ENCODE data around the gene ECHDC1. TPM values are rescaled to one million over a fixed set of nuclear protein-coding genes. Genes with fewer than 3 reads are reported as not detected.

Gene ECHDC1
- total RNA-seq, 1 experiment from 2014 or later = 60.0 TPM

DNA sequence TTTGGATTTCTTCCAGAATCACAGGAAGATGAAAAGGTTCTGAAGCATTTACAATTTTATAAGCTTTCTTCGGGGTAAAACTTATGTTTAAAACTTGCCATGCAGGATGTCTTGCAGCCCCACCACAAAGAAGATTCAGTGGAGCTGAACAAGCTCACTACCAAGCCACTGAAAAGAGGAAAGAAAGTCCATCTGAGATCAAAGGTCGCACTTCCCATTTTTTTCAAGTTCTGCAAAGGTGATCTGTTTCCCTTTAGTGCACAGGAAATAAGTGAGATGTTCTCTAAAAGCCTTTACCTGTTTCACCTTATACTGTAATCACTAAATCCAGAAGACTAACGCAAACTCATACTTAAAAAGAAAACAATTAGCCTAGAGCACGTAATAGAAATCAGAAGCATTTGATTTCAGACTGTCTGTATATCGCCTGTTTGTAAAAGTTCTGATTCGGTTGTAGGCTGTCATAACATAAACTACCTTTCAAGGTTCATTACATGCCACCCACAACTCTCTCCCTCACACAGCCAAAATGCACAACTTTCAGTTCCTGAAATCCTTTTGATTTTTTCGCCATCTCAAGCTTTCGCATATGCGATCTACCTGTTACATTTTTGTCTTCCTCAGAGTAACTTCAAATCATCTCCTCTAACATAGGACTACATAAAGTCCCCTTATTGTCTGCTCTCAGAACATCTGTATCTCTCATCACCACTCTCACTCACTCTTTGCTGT, 1.8 kb downstream of the ECHDC1 start:
- TF ChIP-seq ZBTB21 (CRISPR knock-in tag; IDR thresholded peaks at IDR 0.05; ENCODE audit: borderline replicate concordance) = no peak
- no peak for TF ChIP-seq NR3C1 (CRISPR knock-in tag; conservative IDR thresholded peaks at IDR 0.05; ENCODE audit: low read depth)
- no peak for TF ChIP-seq SMAD3 (CRISPR knock-in tag; IDR thresholded peaks at IDR 0.05; ENCODE audit: borderline replicate concordance)
- no peak for TF ChIP-seq ZNF232 (CRISPR knock-in tag; IDR thresholded peaks at IDR 0.05)
- TF ChIP-seq TEAD1 (CRISPR knock-in tag; IDR thresholded peaks at IDR 0.05) = no peak
- TF ChIP-seq, protein P1, sequence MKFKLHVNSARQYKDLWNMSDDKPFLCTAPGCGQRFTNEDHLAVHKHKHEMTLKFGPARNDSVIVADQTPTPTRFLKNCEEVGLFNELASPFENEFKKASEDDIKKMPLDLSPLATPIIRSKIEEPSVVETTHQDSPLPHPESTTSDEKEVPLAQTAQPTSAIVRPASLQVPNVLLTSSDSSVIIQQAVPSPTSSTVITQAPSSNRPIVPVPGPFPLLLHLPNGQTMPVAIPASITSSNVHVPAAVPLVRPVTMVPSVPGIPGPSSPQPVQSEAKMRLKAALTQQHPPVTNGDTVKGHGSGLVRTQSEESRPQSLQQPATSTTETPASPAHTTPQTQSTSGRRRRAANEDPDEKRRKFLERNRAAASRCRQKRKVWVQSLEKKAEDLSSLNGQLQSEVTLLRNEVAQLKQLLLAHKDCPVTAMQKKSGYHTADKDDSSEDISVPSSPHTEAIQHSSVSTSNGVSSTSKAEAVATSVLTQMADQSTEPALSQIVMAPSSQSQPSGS (CRISPR knock-in tag; IDR thresholded peaks at IDR 0.05; ENCODE audit: borderline replicate concordance, low read depth) = no peak
- TF ChIP-seq ZNF423 (CRISPR knock-in tag; IDR thresholded peaks at IDR 0.05) = no peak
- TF ChIP-seq, protein P2, sequence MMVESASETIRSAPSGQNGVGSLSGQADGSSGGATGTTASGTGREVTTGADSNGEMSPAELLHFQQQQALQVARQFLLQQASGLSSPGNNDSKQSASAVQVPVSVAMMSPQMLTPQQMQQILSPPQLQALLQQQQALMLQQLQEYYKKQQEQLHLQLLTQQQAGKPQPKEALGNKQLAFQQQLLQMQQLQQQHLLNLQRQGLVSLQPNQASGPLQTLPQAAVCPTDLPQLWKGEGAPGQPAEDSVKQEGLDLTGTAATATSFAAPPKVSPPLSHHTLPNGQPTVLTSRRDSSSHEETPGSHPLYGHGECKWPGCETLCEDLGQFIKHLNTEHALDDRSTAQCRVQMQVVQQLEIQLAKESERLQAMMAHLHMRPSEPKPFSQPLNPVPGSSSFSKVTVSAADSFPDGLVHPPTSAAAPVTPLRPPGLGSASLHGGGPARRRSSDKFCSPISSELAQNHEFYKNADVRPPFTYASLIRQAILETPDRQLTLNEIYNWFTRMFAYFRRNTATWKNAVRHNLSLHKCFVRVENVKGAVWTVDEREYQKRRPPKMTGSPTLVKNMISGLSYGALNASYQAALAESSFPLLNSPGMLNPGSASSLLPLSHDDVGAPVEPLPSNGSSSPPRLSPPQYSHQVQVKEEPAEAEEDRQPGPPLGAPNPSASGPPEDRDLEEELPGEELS (CRISPR knock-in tag; IDR thresholded peaks at IDR 0.05) = no peak
- no peak for TF ChIP-seq ATF1 (CRISPR knock-in tag; IDR thresholded peaks at IDR 0.05)
- no peak for TF ChIP-seq TCF7 (CRISPR knock-in tag; IDR thresholded peaks at IDR 0.05; ENCODE audit: low read depth)
- H3K4me1 Mint-ChIP-seq = peaks cover 27% of the 10 kb centered on the region
- H3K27me3 Mint-ChIP-seq (ENCODE audit: low read depth) = no peaks in the 10 kb centered on the region
- no peak for DNase-seq (ENCODE audit: low spot score)
- H3K4me3 Mint-ChIP-seq = no peak overlapping the region
- no peak for ATAC-seq
- H3K36me3 Mint-ChIP-seq = no peaks in the 10 kb centered on the region
- H3K9me3 Mint-ChIP-seq = peaks cover 3% of the 10 kb centered on the region
- ChIA-PET CTCF (interaction anchor here (0.6 to 1.1 kb wide), 5 partner anchors 75 to 175 kb away, joined by 3 to 7 read pairs (median 4); partner anchors contain the start of gene RNF146), POLR2A (interaction anchor here (0.6 kb wide), 1 partner anchor 51 kb away, joined by 3 read pairs; no protein-coding TSS in a partner anchor)
- H3K27ac Mint-ChIP-seq = no peak overlapping the region

DNA sequence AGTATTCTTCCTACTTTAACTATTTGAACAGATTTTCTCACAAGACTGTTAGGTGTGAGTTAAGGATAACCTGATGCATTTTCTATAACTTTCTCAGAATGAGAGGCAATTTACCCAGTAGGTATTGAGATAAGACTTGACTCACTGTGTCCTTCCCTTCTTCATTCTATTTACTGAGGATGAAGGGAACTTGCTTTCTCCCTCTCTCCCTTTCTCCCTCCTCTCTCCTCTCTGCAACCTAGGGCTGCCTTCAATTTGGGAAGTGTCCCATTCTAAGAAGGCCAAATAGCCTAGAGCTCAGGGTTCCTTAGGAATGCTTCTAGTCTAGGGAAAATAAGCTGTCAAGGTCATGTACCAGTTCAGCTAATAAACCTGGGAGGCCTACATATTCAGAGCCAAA, 3.2 kb downstream of the ECHDC1 start:
- Mint-ChIP-seq H3K4me3 (peak overlapping the region; percentile 21; the same call in 1 of the 2 replicates), H3K9me3 (no peaks in the 10 kb centered on the region), H3K27ac (peak overlapping the region; percentile 73; the same call in 1 of the 2 replicates), H3K36me3 (no peaks in the 10 kb centered on the region), H3K27me3 (ENCODE audit: low read depth) (no peaks in the 10 kb centered on the region), H3K4me1 (peaks cover 37% of the 10 kb centered on the region)
- DNase-seq (ENCODE audit: low spot score) (no peak), ATAC-seq (0 out of 2 replicates have a peak, but pooled peaks have one; percentile 4)
- ChIA-PET POLR2A (interaction anchor here (0.7 kb wide), 1 partner anchor 163 kb away, joined by 6 read pairs; no protein-coding TSS in a partner anchor), CTCF (interaction anchor here (1.1 kb wide), 1 partner anchor 176 kb away, joined by 6 read pairs; no protein-coding TSS in a partner anchor)
- TF ChIP-seq NFATC4 (CRISPR knock-in tag; IDR thresholded peaks at IDR 0.05) = no peak
- TF ChIP-seq, protein P3, sequence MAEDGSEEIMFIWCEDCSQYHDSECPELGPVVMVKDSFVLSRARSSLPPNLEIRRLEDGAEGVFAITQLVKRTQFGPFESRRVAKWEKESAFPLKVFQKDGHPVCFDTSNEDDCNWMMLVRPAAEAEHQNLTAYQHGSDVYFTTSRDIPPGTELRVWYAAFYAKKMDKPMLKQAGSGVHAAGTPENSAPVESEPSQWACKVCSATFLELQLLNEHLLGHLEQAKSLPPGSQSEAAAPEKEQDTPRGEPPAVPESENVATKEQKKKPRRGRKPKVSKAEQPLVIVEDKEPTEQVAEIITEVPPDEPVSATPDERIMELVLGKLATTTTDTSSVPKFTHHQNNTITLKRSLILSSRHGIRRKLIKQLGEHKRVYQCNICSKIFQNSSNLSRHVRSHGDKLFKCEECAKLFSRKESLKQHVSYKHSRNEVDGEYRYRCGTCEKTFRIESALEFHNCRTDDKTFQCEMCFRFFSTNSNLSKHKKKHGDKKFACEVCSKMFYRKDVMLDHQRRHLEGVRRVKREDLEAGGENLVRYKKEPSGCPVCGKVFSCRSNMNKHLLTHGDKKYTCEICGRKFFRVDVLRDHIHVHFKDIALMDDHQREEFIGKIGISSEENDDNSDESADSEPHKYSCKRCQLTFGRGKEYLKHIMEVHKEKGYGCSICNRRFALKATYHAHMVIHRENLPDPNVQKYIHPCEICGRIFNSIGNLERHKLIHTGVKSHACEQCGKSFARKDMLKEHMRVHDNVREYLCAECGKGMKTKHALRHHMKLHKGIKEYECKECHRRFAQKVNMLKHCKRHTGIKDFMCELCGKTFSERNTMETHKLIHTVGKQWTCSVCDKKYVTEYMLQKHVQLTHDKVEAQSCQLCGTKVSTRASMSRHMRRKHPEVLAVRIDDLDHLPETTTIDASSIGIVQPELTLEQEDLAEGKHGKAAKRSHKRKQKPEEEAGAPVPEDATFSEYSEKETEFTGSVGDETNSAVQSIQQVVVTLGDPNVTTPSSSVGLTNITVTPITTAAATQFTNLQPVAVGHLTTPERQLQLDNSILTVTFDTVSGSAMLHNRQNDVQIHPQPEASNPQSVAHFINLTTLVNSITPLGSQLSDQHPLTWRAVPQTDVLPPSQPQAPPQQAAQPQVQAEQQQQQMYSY (CRISPR knock-in tag; IDR thresholded peaks at IDR 0.05) = no peak
- TF ChIP-seq RORB (CRISPR knock-in tag; IDR thresholded peaks at IDR 0.05) = no peak
- TF ChIP-seq, protein P4, sequence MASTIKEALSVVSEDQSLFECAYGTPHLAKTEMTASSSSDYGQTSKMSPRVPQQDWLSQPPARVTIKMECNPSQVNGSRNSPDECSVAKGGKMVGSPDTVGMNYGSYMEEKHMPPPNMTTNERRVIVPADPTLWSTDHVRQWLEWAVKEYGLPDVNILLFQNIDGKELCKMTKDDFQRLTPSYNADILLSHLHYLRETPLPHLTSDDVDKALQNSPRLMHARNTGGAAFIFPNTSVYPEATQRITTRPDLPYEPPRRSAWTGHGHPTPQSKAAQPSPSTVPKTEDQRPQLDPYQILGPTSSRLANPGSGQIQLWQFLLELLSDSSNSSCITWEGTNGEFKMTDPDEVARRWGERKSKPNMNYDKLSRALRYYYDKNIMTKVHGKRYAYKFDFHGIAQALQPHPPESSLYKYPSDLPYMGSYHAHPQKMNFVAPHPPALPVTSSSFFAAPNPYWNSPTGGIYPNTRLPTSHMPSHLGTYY (CRISPR knock-in tag; IDR thresholded peaks at IDR 0.05) = no peak
- TF ChIP-seq, protein P5, sequence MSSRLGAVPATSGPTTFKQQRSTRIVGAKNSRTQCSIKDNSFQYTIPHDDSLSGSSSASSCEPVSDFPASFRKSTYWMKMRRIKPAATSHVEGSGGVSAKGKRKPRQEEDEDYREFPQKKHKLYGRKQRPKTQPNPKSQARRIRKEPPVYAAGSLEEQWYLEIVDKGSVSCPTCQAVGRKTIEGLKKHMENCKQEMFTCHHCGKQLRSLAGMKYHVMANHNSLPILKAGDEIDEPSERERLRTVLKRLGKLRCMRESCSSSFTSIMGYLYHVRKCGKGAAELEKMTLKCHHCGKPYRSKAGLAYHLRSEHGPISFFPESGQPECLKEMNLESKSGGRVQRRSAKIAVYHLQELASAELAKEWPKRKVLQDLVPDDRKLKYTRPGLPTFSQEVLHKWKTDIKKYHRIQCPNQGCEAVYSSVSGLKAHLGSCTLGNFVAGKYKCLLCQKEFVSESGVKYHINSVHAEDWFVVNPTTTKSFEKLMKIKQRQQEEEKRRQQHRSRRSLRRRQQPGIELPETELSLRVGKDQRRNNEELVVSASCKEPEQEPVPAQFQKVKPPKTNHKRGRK (CRISPR knock-in tag; IDR thresholded peaks at IDR 0.05; ENCODE audit: borderline replicate concordance) = no peak
- TF ChIP-seq HMGA2 (CRISPR knock-in tag; IDR thresholded peaks at IDR 0.05) = no peak
- no peak for TF ChIP-seq SP1 (CRISPR knock-in tag; conservative IDR thresholded peaks at IDR 0.05)
- TF ChIP-seq, protein P6, sequence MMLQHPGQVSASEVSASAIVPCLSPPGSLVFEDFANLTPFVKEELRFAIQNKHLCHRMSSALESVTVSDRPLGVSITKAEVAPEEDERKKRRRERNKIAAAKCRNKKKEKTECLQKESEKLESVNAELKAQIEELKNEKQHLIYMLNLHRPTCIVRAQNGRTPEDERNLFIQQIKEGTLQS (CRISPR knock-in tag; conservative IDR thresholded peaks at IDR 0.05) = no peak
- no peak for TF ChIP-seq KAT7 (CRISPR knock-in tag; IDR thresholded peaks at IDR 0.05; ENCODE audit: borderline replicate concordance)
- TF ChIP-seq FOXK1 (CRISPR knock-in tag; IDR thresholded peaks at IDR 0.05) = no peak
- TF ChIP-seq, protein P7, sequence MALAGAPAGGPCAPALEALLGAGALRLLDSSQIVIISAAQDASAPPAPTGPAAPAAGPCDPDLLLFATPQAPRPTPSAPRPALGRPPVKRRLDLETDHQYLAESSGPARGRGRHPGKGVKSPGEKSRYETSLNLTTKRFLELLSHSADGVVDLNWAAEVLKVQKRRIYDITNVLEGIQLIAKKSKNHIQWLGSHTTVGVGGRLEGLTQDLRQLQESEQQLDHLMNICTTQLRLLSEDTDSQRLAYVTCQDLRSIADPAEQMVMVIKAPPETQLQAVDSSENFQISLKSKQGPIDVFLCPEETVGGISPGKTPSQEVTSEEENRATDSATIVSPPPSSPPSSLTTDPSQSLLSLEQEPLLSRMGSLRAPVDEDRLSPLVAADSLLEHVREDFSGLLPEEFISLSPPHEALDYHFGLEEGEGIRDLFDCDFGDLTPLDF (CRISPR knock-in tag; IDR thresholded peaks at IDR 0.05) = no peak
